HL-60/S4 treated with retinoic acid at 250 ng/mL for 4 days and 3 days (cell line): Measurements from ENCODE around the gene TARP.

Source experiments
- in situ Hi-C: fragments of 300-500 bp; cut with MboI; formaldehyde crosslinking; loops from 2 replicates; pipeline ENCODE4 v1.7.0; 2022; ENCODE audit warnings: low sequenced_read_pairs

Gene TARP

GRCh38 chr7:38273286-38273995, at the start of gene TARP:
TARP (minus strand) TSS chr7:38273636.
- in situ Hi-C loops: no loop called here

GRCh38 chr7:38323156-38323555, 49.7 kb upstream of the TARP start:
- in situ Hi-C loops: no loop called here

DNA sequence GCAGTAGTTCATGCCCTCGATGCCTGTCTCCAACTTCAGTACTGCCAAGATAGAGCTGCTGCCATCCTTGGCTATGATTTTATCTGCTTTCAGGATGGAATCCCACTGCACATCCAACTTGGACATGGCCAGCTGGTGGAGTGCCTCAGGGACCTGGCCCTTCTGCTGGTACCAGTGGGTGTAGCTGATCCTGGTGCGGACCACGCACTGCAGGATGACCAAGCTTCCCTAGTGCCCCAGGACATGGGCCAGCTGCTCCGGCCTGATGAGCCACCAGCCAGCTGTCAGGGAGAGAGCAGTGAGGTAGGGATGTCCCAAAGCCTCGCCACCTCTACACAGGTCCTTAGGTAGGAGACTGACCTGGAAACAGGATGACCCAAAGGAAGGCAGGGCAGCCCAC, 49.0 kb upstream of the TARP start:
- in situ Hi-C loops: no loop called here

DNA sequence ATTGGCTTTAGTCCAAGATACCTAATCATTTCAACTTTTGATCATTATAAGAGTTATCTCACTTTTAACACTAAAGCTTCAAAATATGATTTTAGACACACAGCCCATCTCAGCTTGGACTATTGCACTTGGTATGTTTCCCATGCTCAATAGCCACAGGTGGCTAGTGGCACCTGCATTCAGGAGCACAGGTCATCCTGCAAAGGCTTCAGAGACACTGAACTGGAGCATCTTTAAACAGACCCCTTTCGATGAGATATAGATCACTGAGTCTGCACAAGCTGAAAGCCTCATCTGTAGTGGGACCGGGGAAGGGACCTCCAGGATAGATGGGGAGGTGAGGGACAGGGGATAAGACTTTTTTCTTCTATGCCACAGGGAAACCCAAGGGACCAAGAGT, 48.5 kb upstream of the TARP start:
- in situ Hi-C loops: no loop called here

- in situ Hi-C loops: no loop called here
Measured at GRCh38 chr7:38321515-38321944, 48.1 kb upstream of the TARP start.

GRCh38 chr7:38321050-38321449, 47.6 kb upstream of the TARP start:
- in situ Hi-C loops: no loop called here

- in situ Hi-C loops: loop anchor here (5.0 kb wide), 1 partner anchor 98 kb away; no protein-coding TSS in a partner anchor
Measured at GRCh38 chr7:38319873-38320272, 46.4 kb upstream of the TARP start.

GRCh38 chr7:38318803-38319416, 45.5 kb upstream of the TARP start:
- in situ Hi-C loops: loop anchor here (5.0 kb wide), 1 partner anchor 97 kb away; no protein-coding TSS in a partner anchor

DNA sequence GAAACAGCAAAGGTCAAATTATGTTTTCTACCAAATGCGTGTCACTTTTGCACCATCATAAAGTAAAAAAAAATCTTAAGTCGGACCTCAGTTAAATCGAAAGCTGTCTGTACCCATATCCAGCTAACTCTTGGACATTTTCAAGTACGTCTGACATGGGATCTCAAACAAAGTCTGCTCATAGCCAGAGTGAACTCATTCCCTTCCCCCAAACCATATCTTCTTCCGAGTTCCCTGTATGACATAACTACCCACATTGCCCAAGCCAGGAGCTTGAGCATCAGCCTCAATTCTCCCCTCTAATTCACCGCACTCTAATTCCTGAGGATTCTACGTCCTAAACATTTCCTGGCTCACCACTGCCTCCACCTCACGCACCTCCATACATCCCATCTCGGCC, 44.8 kb upstream of the TARP start:
- in situ Hi-C loops: loop anchor here (5.0 kb wide), 1 partner anchor 96 kb away; no protein-coding TSS in a partner anchor

- in situ Hi-C loops: loop anchor here (5.0 kb wide), 1 partner anchor 95 kb away; no protein-coding TSS in a partner anchor
Measured at GRCh38 chr7:38317515-38317914, 44.1 kb upstream of the TARP start.

DNA sequence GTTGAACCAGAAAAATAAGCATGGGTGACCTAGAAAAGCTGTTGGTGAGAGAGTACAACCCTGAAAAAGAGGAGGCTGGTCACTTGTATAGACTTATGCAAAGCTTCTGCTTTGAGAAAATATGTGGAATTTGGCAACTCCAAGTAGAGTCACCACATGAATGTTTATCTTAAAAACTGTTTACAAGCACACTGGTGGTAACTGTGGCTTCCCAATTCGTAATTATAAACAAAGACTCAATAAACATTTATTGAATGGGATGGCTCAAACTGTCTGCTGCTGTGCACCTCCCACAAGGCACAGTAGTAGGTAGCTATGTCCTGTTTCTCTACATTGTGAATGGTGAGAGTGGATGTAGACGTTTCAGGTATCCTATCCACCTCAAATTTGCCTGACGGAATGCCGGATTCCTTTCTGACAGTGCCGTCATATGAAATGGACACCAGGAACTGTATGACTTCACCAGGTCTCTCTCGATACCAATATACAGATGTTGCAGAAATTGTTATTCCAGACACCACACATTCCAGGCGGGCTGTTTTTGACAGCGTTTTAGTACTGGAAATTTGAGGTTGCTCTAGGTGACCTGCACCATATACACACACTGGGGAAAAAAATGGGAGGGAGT, 43.4 kb upstream of the TARP start:
- in situ Hi-C loops: loop anchor here (5.0 kb wide), 1 partner anchor 95 kb away; no protein-coding TSS in a partner anchor

DNA sequence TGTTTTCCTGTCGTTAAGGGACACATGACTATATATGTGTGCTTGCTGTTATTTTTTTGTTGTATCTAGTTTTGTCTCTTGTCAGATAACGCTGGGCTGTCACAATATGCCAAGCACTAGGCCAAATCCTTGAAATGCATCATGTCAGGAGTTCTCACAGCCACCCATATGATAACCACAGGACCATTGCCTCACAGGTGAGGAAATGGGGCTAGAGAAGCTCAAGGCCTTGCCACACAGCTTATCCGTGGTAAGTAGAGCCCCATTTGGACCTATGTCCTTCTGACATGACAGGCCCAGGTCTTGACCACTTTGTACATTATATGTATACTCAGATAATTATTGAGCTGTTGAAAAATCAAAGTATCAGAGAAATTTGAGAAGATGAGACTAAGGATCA, 42.0 kb upstream of the TARP start:
- in situ Hi-C loops: loop anchor here (5.0 kb wide), 1 partner anchor 93 kb away; no protein-coding TSS in a partner anchor

- in situ Hi-C loops: no loop called here
Measured at GRCh38 chr7:38312821-38313220, 39.4 kb upstream of the TARP start.

DNA sequence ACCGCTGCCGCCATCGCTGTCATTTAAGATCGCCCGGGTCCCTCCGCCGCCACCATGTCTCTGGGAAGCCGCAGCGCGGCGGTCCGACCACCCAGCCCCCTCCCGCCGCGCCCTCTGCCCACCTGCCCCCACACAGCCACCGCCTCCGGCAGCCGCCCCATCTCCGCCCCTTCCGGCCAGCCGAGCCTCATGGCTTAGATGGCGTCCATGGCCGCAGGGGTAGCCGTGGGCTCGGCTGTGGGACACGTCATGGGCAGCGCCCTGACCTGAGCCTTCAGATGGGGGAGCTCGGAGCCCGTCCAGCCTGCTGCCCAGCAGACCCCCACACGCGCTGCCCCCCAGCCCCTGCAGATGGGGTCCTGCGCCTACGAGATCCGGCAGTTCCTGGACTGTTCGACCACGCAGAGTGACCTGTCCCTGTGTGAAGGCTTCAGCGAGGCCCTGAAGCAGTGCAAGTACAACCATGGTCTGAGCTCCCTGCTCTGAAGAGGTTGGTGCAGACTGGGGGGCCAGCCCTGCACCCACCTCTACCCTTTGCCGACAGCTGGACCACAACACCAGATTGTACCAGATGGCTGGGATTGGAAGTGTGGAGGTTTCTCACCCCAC, 38.0 kb upstream of the TARP start:
- in situ Hi-C loops: no loop called here

- in situ Hi-C loops: no loop called here
Measured at GRCh38 chr7:38310591-38311101, 37.2 kb upstream of the TARP start.

GRCh38 chr7:38309555-38309954, 36.1 kb upstream of the TARP start:
- in situ Hi-C loops: no loop called here

DNA sequence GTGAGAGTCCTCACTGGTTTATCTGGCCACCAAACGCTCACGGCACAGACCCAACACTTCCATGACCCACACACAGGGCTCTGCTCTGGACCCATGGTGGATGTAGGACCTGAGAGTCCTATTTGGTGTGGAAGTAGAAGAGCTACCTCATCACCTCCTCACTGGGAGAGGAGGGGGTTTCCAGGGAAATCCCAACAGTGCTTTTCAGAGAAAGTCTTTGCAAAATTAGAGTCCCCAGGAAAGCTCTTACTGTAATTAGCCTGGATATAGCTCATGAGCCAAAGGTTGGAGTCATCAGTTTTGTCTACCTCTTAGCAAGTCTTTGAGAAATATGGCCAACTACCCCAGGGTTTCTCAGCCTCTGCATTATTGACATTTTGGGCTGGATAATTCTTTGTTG, 34.7 kb upstream of the TARP start:
- in situ Hi-C loops: no loop called here

GRCh38 chr7:38307640-38308039, 34.2 kb upstream of the TARP start:
- in situ Hi-C loops: no loop called here

DNA sequence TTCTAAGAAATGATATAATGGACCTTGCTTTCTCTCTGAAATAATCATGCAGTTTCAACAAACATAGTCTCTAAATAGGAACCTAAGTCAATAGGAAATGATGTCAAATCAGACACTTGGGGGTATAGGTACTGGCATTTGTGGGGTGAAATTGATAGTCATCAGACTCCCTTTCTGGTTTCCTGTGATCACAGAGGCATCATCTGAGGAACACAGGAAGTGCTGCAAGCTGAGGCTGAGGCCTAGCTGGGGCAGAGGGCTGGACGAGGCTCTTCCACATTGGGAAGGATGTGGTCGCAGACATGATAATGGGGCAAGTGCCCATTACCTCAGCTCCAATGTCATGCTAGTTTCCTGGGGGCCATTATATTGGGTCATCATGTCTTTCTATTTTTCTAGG, 33.5 kb upstream of the TARP start:
- in situ Hi-C loops: no loop called here

DNA sequence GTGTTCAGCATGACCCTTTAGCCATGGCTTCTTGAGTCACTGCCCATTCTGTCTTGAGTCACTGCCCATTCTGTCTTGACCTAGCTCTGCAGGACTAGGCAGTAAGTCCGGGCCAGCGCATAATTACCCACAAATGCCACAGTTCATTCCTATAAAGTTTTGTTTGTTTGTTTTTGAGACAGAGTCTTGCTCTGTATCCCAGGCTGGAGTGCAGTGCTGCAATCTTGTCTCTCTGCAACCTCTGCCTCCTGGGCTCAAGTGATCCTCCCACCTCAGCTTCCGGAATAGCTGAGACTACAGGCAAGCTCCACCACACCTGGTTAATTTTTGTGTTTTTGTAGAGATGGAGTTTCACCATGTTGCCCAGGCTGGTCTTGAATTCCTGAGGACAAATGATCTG, 32.7 kb upstream of the TARP start:
- in situ Hi-C loops: no loop called here

- in situ Hi-C loops: no loop called here
Measured at GRCh38 chr7:38303866-38304265, 30.4 kb upstream of the TARP start.
